ENCODE data around the gene ZNF778.
A peak's percentile ranks its signal among the peaks of the same experiment; 100 is the strongest.

Gene ZNF778

GRCh38 chr16:89217388-89218191 is at the start of gene ZNF778:
TSS of gene ZNF778 (plus strand) at chr16:89217703. CDS start at chr16:89221128, 3,425 bp downstream.
- DNase-seq = peak; percentile 33

GRCh38 chr16:89168381-89169189 is 48.9 kb upstream of the ZNF778 start:
- DNase-seq = no peak

GRCh38 chr16:89169778-89170177 is 47.7 kb upstream of the ZNF778 start:
- no peak for DNase-seq

- DNase-seq = peak; percentile 24
These were observed 46.9 kb upstream of the ZNF778 start for GRCh38 chr16:89170346-89171215.

GRCh38 chr16:89171216-89172170 is 46.0 kb upstream of the ZNF778 start, which contains the start of gene CDH15:
TSS of gene CDH15 (plus strand) at chr16:89171748. CDS start at chr16:89171832, 84 bp downstream.
- DNase-seq = peak; percentile 72

GRCh38 chr16:89172171-89172527 is 45.4 kb upstream of the ZNF778 start:
- no peak for DNase-seq

GRCh38 chr16:89172528-89173173 is 44.9 kb upstream of the ZNF778 start:
- DNase-seq = no peak

- DNase-seq = no peak
These were observed 44.2 kb upstream of the ZNF778 start for GRCh38 chr16:89173174-89173921.

- no peak for DNase-seq
These were observed 43.3 kb upstream of the ZNF778 start for GRCh38 chr16:89174055-89174827.

- no peak for DNase-seq
These were observed 42.6 kb upstream of the ZNF778 start for GRCh38 chr16:89174877-89175276.

- DNase-seq = no peak
These were observed 42.0 kb upstream of the ZNF778 start for GRCh38 chr16:89175280-89176146.

- DNase-seq = no peak
These were observed 41.3 kb upstream of the ZNF778 start for GRCh38 chr16:89176147-89176690.

- DNase-seq = no peak
These were observed 40.8 kb upstream of the ZNF778 start for GRCh38 chr16:89176717-89177116.

GRCh38 chr16:89177501-89177900 is 40.0 kb upstream of the ZNF778 start:
- DNase-seq = no peak

- no peak for DNase-seq
These were observed 38.9 kb upstream of the ZNF778 start for GRCh38 chr16:89178453-89179147.

GRCh38 chr16:89179148-89179484 is 38.4 kb upstream of the ZNF778 start:
- no peak for DNase-seq

- no peak for DNase-seq
These were observed 37.7 kb upstream of the ZNF778 start for GRCh38 chr16:89179656-89180315.
